NOMO-1 treated with DMSO at 0.1 percent for 48 hours (cell line): ENCODE results near the gene CRIM1.
A peak's percentile ranks its signal among the peaks of the same experiment; 100 is the strongest.

Source experiments
- DNase-seq: peaks from one replicate; lab custom pipeline; 2025; ENCODE audit not compliant: unreplicated experiment; lab: John Stamatoyannopoulos, UW

Gene CRIM1

GRCh38 chr2:36423172-36423571, 67.6 kb downstream of the CRIM1 start:
- no peak for DNase-seq

- DNase-seq, result no peak
These were observed 68.1 kb downstream of the CRIM1 start for GRCh38 chr2:36423619-36424120.

GRCh38 chr2:36425608-36426355, 70.2 kb downstream of the CRIM1 start:
- DNase-seq, result no peak

GRCh38 chr2:36427790-36428243, 72.2 kb downstream of the CRIM1 start:
- no peak for DNase-seq

GRCh38 chr2:36430549-36430948, 75.0 kb downstream of the CRIM1 start:
- DNase-seq, result no peak

GRCh38 chr2:36432479-36432878, 76.9 kb downstream of the CRIM1 start:
- no peak for DNase-seq

- no peak for DNase-seq
These were observed 78.0 kb downstream of the CRIM1 start for GRCh38 chr2:36433311-36434217.

GRCh38 chr2:36438449-36438977, 82.9 kb downstream of the CRIM1 start:
- DNase-seq, result no peak

- no peak for DNase-seq
These were observed 83.5 kb downstream of the CRIM1 start for GRCh38 chr2:36439084-36439483.

- no peak for DNase-seq
These were observed 85.6 kb downstream of the CRIM1 start for GRCh38 chr2:36441065-36441625.

GRCh38 chr2:36441816-36442215, 86.2 kb downstream of the CRIM1 start:
- peak; percentile 83 for DNase-seq

GRCh38 chr2:36444216-36444936, 88.8 kb downstream of the CRIM1 start:
- DNase-seq, result no peak

GRCh38 chr2:36445185-36445866, 89.7 kb downstream of the CRIM1 start:
- no peak for DNase-seq

GRCh38 chr2:36446294-36446693, 90.7 kb downstream of the CRIM1 start:
- no peak for DNase-seq

- DNase-seq, result no peak
These were observed 93.6 kb downstream of the CRIM1 start for GRCh38 chr2:36449213-36449612.

- no peak for DNase-seq
These were observed 94.4 kb downstream of the CRIM1 start for GRCh38 chr2:36449943-36450392.

- no peak for DNase-seq
These were observed 95.1 kb downstream of the CRIM1 start for GRCh38 chr2:36450466-36451196.

GRCh38 chr2:36451512-36451911, 95.9 kb downstream of the CRIM1 start:
- DNase-seq, result no peak

GRCh38 chr2:36452260-36452659, 96.7 kb downstream of the CRIM1 start:
- no peak for DNase-seq
